IMR-90 (cell line): ENCODE measurements around the gene SLX4IP. TPM values are rescaled to one million over a fixed set of nuclear protein-coding genes. Genes with fewer than 3 reads are reported as not detected.

Experiments used
- ATAC-seq: fragments of 200-7000 bp; cut with Tn5 transposase; 2 replicates; pipeline ENCODE4 v1.9.1; 2020; ENCODE audit warnings: low read depth, mild to moderate bottlenecking, moderate library complexity
- BruUV-seq: library from RNA; stranded (reverse); fragments of 400-500 nt; replicated peaks from 2 replicates; lab custom pipeline; 2021; lab: Mats Ljungman, UMichigan
- CTCF ChIA-PET: fragments of 300-600 bp; formaldehyde crosslinking; extraction: SDS; loops from one replicate; lab custom pipeline; 2021; ENCODE audit warnings: antibody characterized with exemption; lab: Yijun Ruan, JAX
- POLR2A ChIA-PET: fragments of 300-600 bp; sonication (Branson Sonifier 250); formaldehyde crosslinking; loops from one replicate; lab custom pipeline; 2022; ENCODE audit warnings: antibody characterized with exemption; ENCODE audit not compliant: unreplicated experiment; lab: Charles Lee
- DNase-seq: peaks from one replicate; pipeline ENCODE4 v3.0.0; 2013
- H2AFZ ChIP-seq: replicated peaks from 2 replicates; pipeline ENCODE3; 2013; ENCODE audit warnings: low read length, mild to moderate bottlenecking; ENCODE audit not compliant: poor library complexity
- H2AK5ac ChIP-seq: 2 replicates; pipeline ENCODE4 v1.6.1; 2013; ENCODE audit warnings: low read depth, low read length, inconsistent platforms
- H2AK9ac ChIP-seq: replicated peaks from 2 replicates; pipeline ENCODE3; 2013; ENCODE audit warnings: mild to moderate bottlenecking, low read depth, low read length, moderate library complexity; ENCODE audit not compliant: poor library complexity
- H2BK120ac ChIP-seq: 2 replicates; pipeline ENCODE4 v1.6.1; 2013; ENCODE audit warnings: low read depth, low read length, inconsistent platforms
- H2BK15ac ChIP-seq: 3 replicates; pipeline ENCODE4 v1.6.1; 2013; ENCODE audit warnings: low read depth, low read length, inconsistent platforms
- H2BK20ac ChIP-seq: 2 replicates; pipeline ENCODE4 v1.6.1; 2013; ENCODE audit warnings: low read depth, mild to moderate bottlenecking, inconsistent platforms, low read length, moderate library complexity
- H2BK5ac ChIP-seq: 2 replicates; pipeline ENCODE4 v1.6.1; 2013; ENCODE audit warnings: mild to moderate bottlenecking, low read depth, low read length, inconsistent platforms; ENCODE audit not compliant: poor library complexity, severe bottlenecking
- H3K14ac ChIP-seq: replicated peaks from 2 replicates; pipeline ENCODE4 v1.6.1; 2013; ENCODE audit warnings: low read depth, low read length, inconsistent platforms
- H3K18ac ChIP-seq: 2 replicates; pipeline ENCODE4 v1.6.1; 2013; ENCODE audit warnings: low read depth, low read length, control low read depth
- H3K23ac ChIP-seq: 2 replicates; pipeline ENCODE4 v1.6.1; 2013; ENCODE audit warnings: low read depth, low read length, inconsistent platforms
- H3K27ac ChIP-seq: 2 replicates; pipeline ENCODE4 v1.5.1; 2013; ENCODE audit warnings: mild to moderate bottlenecking, control low read depth, low read length; ENCODE audit not compliant: insufficient read depth
- H3K27me3 ChIP-seq: 2 replicates; pipeline ENCODE4 v1.6.1; 2013; ENCODE audit warnings: low read length; ENCODE audit not compliant: control insufficient read depth, insufficient read depth
- H3K36me3 ChIP-seq: 2 replicates; pipeline ENCODE4 v1.6.1; 2013; ENCODE audit warnings: low read length, mixed read lengths; ENCODE audit not compliant: control insufficient read depth, insufficient read depth
- H3K4ac ChIP-seq: 2 replicates; pipeline ENCODE4 v1.6.1; 2013; ENCODE audit warnings: low read depth, low read length, inconsistent platforms
- H3K4me1 ChIP-seq: 2 replicates; pipeline ENCODE4 v1.6.1; 2013; ENCODE audit warnings: low read length, mixed read lengths; ENCODE audit not compliant: control insufficient read depth, insufficient read depth
- H3K4me2 ChIP-seq: 2 replicates; pipeline ENCODE4 v1.6.1; 2013; ENCODE audit warnings: low read depth, mild to moderate bottlenecking, control low read depth, low read length, moderate library complexity
- H3K4me3 ChIP-seq: 2 replicates; pipeline ENCODE4 v1.5.1; 2013; ENCODE audit warnings: low read depth, mild to moderate bottlenecking, control low read depth, low read length, moderate library complexity; ENCODE audit not compliant: insufficient read depth
- H3K56ac ChIP-seq: 2 replicates; pipeline ENCODE4 v1.6.1; 2013; ENCODE audit warnings: low read length, inconsistent platforms; ENCODE audit not compliant: insufficient read depth; ENCODE audit errors: extremely low read depth
- H3K79me1 ChIP-seq, 2 experiments: 2 replicates each; pipeline ENCODE4 v1.6.1; 2013; ENCODE audit warnings: low read length in 2 of 2, inconsistent platforms in 1 of 2, low read depth in 1 of 2
- H3K9ac ChIP-seq: 2 replicates; pipeline ENCODE4 v1.6.1; 2013; ENCODE audit warnings: low read depth, low read length, control low read depth
- H3K9me1 ChIP-seq: 2 replicates; pipeline ENCODE4 v1.6.1; 2013; ENCODE audit warnings: low read length, inconsistent platforms; ENCODE audit not compliant: insufficient read depth
- H3K9me3 ChIP-seq: 2 replicates; pipeline ENCODE4 v1.6.1; 2013; ENCODE audit warnings: low read length; ENCODE audit not compliant: control insufficient read depth, insufficient read depth
- H4K20me1 ChIP-seq: 2 replicates; pipeline ENCODE4 v1.6.1; 2013; ENCODE audit warnings: low read length, inconsistent platforms; ENCODE audit not compliant: insufficient read depth
- H4K5ac ChIP-seq: 2 replicates; pipeline ENCODE4 v1.6.1; 2013; ENCODE audit warnings: mild to moderate bottlenecking, low read depth, low read length, control low read depth
- H4K8ac ChIP-seq, 2 experiments: 2 replicates each; pipeline ENCODE4 v1.6.1; 2013; ENCODE audit warnings: low read depth in 2 of 2, low read length in 2 of 2, control low read depth in 1 of 2, inconsistent platforms in 1 of 2
- H4K91ac ChIP-seq: 2 replicates; pipeline ENCODE4 v1.6.1; 2013; ENCODE audit warnings: low read depth, low read length, inconsistent platforms; ENCODE audit not compliant: insufficient read depth
- CEBPB ChIP-seq: IDR thresholded peaks from 2 replicates; pipeline ENCODE4 v1.6.1; 2012; ENCODE audit warnings: low read depth, low read length, improper control_type of control experiment
- FOS ChIP-seq: fragments of 150-350 bp; IDR thresholded peaks from 2 replicates; pipeline ENCODE4 v1.6.1; 2016; ENCODE audit warnings: low read depth, low read length
- MAFK ChIP-seq: IDR thresholded peaks from 2 replicates; pipeline ENCODE4 v1.6.1; 2012; ENCODE audit warnings: low read depth, low read length, improper control_type of control experiment
- NFE2L2 ChIP-seq: fragments of 150-350 bp; IDR thresholded peaks from 2 replicates; pipeline ENCODE4 v1.6.1; 2016; ENCODE audit warnings: low read depth, mild to moderate bottlenecking, low read length
- RAD21 ChIP-seq: IDR thresholded peaks from 2 replicates; pipeline ENCODE4 v1.6.1; 2012; ENCODE audit warnings: low read length, improper control_type of control experiment
- RFX5 ChIP-seq: IDR thresholded peaks from 2 replicates; pipeline ENCODE4 v1.8.0; 2012; ENCODE audit warnings: low read depth, mild to moderate bottlenecking, low read length, moderate library complexity
- SMC3 ChIP-seq: fragments of 150-350 bp; IDR thresholded peaks from 2 replicates; pipeline ENCODE4 v1.6.1; 2016; ENCODE audit warnings: low read depth, mild to moderate bottlenecking, antibody characterized with exemption, low read length, moderate library complexity
- WGBS, 2 experiments: methylation state at CpG; one replicate each; pipeline versions ENCODE4 v1.1.5 to v1.1.7; 2013; ENCODE audit warnings: missing lambda C conversion rate in 2 of 2; ENCODE audit not compliant: insufficient read length in 1 of 2; ENCODE audit errors: extremely low coverage in 2 of 2; 5-methylcytosine and 5-hydroxymethylcytosine counted together
- dilution Hi-C: fragments of 300-500 bp; cut with HindIII; formaldehyde crosslinking; loops from one replicate; pipeline ENCODE4 v1.14.3; 2018; ENCODE audit warnings: low sequenced_read_pairs; ENCODE audit not compliant: unreplicated experiment
- in situ Hi-C: fragments of 300-500 bp; cut with MboI; formaldehyde crosslinking; loops from 3 replicates; pipeline ENCODE4 v1.14.3; 2019; ENCODE audit warnings: low sequenced_read_pairs, inconsistent platforms, mixed read lengths
- intact Hi-C: fragments of 100-400 bp; cut with micrococcal nuclease; formaldehyde crosslinking; loops from 2 replicates; pipeline ENCODE4 v1.10.0; 2022
- polyA plus RNA-seq, 3 experiments: library from polyadenylated mRNA; depleted of rRNA; stranded (reverse); fragments of >200 nt; gene quantifications; 2 replicates each; pipeline ENCODE4 v1.2.3, GENCODE V29; 2012; ENCODE audit warnings: low replicate concordance in 1 of 3
- total RNA-seq: library from RNA; depleted of rRNA; stranded (reverse); fragments of >200 nt; gene quantifications from 2 replicates; pipeline ENCODE4 v1.2.3, GENCODE V29; 2012
- TF ChIP-seq, protein P1 (sequence below): conservative IDR thresholded peaks from 2 replicates; pipeline ENCODE4 v1.5.1; 2012; ENCODE audit warnings: mild to moderate bottlenecking, low read depth, low read length, improper control_type of control experiment

Gene SLX4IP
- total and polyA plus RNA-seq, 2 of the 4 experiments (the other 2 are of a cell fraction), result 1.3 to 5.9 TPM

DNA sequence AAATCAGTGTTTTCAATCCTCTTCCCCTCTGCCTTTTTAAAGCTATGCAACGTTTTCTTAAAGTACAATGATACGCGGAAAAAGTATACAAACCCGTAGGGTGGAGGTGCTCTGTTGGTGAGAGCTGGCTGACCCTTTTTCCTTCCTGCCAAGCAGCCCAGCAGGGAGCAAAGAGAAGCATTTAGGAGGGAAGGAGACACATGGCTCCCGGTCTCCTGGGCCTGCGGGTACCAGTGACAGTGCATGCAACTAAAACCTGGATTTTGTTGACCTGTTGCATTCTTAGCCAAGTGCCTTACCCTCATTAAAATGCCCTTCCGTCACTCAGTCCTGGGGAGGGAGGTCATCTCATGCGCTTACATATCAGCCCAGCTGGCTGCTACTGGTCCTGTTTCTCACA, 87.2 kb downstream of the SLX4IP start:
- no peak overlapping the region for H3K18ac ChIP-seq
- in situ Hi-C loops (no loop called here), intact Hi-C loops (no loop called here), dilution Hi-C loops (no loop called here)
- no TSS peak for BruUV-seq
- no peak overlapping the region for H2BK15ac ChIP-seq
- H2AK5ac ChIP-seq, result peak overlapping the region; percentile 31; the same call in 1 of the 2 replicates
- H2BK120ac ChIP-seq, result peak overlapping the region; percentile 46
- CTCF ChIA-PET, result no interaction called here
- no peak overlapping the region for H2BK20ac ChIP-seq
- no peak overlapping the region for H3K4me2 ChIP-seq
- H3K14ac ChIP-seq, result no peak overlapping the region; the same call in 1 of the 2 replicates
- H3K79me1 ChIP-seq, result peaks cover 5 to 22% of the 10 kb centered on the region in 2 experiments; a peak in 3 of 4 replicates
- no peak overlapping the region for H3K27ac ChIP-seq
- H4K91ac ChIP-seq, result no peak overlapping the region; the same call in 1 of the 2 replicates
- no peaks in the 10 kb centered on the region for H3K36me3 ChIP-seq
- no peak overlapping the region for H4K8ac ChIP-seq
- POLR2A ChIA-PET, result no interaction called here
- no peak overlapping the region for H2AK9ac ChIP-seq
- no peak for DNase-seq
- peaks cover 8% of the 10 kb centered on the region for H3K4me1 ChIP-seq
- H4K5ac ChIP-seq, result peak overlapping the region; percentile 4; the same call in 1 of the 2 replicates
- H3K4ac ChIP-seq, result 0 out of 2 replicates have a peak overlapping the region, but pooled peaks have one; percentile 5
- no peaks in the 10 kb centered on the region for H4K20me1 ChIP-seq
- ATAC-seq, result no peak
- no peak overlapping the region for H2AFZ ChIP-seq
- no peaks in the 10 kb centered on the region for H3K9me3 ChIP-seq
- WGBS, 2 experiments, result no CpG with 5 or more reads among the region's 8 CpGs
- no peak overlapping the region for H3K23ac ChIP-seq
- no peak overlapping the region for H3K56ac ChIP-seq
- TF ChIP-seq MAFK, result no peak
- TF ChIP-seq RAD21, result no peak
- no peak for TF ChIP-seq FOS
- no peak for TF ChIP-seq RFX5
- no peak for TF ChIP-seq SMC3
- no peak for TF ChIP-seq CEBPB
- TF ChIP-seq NFE2L2, result no peak
- TF ChIP-seq, protein P1, sequence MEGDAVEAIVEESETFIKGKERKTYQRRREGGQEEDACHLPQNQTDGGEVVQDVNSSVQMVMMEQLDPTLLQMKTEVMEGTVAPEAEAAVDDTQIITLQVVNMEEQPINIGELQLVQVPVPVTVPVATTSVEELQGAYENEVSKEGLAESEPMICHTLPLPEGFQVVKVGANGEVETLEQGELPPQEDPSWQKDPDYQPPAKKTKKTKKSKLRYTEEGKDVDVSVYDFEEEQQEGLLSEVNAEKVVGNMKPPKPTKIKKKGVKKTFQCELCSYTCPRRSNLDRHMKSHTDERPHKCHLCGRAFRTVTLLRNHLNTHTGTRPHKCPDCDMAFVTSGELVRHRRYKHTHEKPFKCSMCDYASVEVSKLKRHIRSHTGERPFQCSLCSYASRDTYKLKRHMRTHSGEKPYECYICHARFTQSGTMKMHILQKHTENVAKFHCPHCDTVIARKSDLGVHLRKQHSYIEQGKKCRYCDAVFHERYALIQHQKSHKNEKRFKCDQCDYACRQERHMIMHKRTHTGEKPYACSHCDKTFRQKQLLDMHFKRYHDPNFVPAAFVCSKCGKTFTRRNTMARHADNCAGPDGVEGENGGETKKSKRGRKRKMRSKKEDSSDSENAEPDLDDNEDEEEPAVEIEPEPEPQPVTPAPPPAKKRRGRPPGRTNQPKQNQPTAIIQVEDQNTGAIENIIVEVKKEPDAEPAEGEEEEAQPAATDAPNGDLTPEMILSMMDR, result no peak
- no peaks in the 10 kb centered on the region for H3K27me3 ChIP-seq
- H3K9ac ChIP-seq, result no peak overlapping the region
- no peak overlapping the region for H3K4me3 ChIP-seq
- H2BK5ac ChIP-seq, result no peak overlapping the region
- peaks cover 6% of the 10 kb centered on the region; the same call in 1 of the 2 replicates for H3K9me1 ChIP-seq
